GM12865 (cell line): ENCODE measurements around the gene TMEM134.

ENCODE experiments used
- DNase-seq: peaks from one replicate; pipeline ENCODE4 v3.0.0; 2010; ENCODE audit warnings: low read depth
- H3K4me3 ChIP-seq: 2 replicates; pipeline ENCODE4 v1.5.1; 2011; ENCODE audit warnings: mild to moderate bottlenecking, low read depth, low read length, control low read depth
- CTCF ChIP-seq: IDR thresholded peaks from 2 replicates; pipeline ENCODE4 v1.5.1; 2011; ENCODE audit warnings: low read length, control low read depth, low read depth, inconsistent platforms; ENCODE audit not compliant: insufficient read depth; ENCODE audit errors: missing control alignments

The TMEM134 gene

GRCh38 chr11:67489203-67489884 is 20.3 kb upstream of the TMEM134 start:
- TF ChIP-seq CTCF: no peak
- no peak overlapping the region for H3K4me3 ChIP-seq
- no peak for DNase-seq

DNA sequence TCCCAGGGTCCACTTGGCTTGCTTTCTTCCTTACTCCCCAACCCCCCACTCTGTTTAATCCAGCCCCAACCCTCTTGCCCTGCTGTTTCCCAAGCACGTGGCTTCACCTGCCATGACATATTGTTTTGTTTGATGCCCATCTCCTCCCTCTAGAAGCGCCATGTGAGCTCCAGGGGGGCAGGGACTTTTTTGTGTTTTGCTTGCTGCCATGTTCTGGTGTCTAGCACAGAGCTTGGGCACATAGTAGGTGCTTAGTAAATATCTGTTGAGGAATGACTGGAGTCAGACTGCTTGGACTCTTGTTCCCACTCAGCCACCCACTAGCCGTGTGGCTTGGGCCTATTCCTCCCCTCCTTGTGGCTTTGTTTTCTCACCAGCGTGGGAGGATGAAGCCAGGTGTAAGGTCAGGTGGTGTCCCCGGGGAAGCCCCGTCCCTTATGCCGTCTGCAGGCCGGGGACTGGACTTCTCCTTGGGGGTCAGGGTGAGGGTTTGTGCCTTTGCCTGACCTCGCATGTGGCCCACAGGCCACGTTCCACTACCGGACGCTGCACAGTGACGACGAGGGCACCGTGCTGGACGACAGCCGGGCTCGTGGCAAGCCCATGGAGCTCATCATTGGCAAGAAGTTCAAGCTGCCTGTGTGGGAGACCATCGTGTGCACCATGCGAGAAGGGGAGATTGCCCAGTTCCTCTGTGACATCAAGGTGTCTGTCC is 17.6 kb upstream of the TMEM134 start:
- peak overlapping the region; percentile 38 for H3K4me3 ChIP-seq
- DNase-seq: peak; percentile 90
- no peak for TF ChIP-seq CTCF

- peak; percentile 91 for DNase-seq
- peak overlapping the region; percentile 10 for H3K4me3 ChIP-seq
Observed at GRCh38 chr11:67485873-67486361, 16.9 kb upstream of the TMEM134 start.

GRCh38 chr11:67484847-67485311 is 15.8 kb upstream of the TMEM134 start:
- peak overlapping the region; percentile 69 for H3K4me3 ChIP-seq
- TF ChIP-seq CTCF: no peak
- DNase-seq: peak; percentile 85

DNA sequence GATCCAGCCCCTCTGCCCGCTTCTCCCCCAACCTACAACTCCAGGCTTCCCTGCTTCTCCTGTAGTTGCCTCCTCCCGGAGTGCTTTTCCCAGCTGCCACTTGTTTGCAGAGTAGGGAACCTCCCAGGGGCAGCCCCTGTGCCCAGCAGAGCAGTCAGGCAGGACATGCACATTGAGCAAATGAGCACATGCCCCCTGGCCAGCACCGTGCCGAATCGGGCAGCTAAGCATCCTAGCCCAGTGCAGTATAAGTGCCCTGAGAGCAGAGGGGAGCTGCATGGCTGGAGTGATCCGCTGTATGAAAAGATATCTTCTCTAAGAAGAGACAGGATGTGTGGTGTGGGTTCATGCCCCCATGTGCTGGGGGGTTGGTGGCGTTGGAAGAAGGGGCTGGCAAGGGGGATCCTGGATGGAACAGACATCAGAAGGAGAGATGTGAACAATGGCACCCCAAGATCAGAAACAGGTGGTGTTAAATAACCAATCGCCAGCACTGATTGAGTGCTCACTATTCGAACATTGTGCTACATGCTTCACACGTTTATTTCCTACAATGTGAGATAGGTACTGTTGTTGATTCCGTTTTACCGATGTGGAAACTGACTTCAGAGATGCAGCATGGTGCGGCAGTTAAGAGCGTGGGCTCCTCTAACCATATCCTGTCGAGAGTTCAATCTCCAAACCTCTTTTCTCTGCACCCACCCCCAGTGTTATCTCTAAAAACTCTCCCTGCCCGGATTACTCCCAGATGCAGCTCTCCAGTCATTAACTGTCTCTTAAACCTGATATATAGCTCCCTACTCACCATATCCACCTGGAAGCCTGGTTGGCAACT is 15.0 kb upstream of the TMEM134 start:
- H3K4me3 ChIP-seq: peak overlapping the region; percentile 69
- peak; percentile 59 for DNase-seq
- TF ChIP-seq CTCF: no peak

GRCh38 chr11:67482827-67483798 is 14.1 kb upstream of the TMEM134 start, which contains the start of gene AIP:
Gene AIP (plus strand): TSS chr11:67483026. CDS start chr11:67483159, 133 bp downstream.
- no peak for TF ChIP-seq CTCF
- DNase-seq: peak; percentile 99
- peak within 1 kb of the TSS; percentile 69 for H3K4me3 ChIP-seq
